K562 (cell line): ENCODE data around the gene TLCD4. TPM values are rescaled to one million over a fixed set of nuclear protein-coding genes. Genes with fewer than 3 reads are reported as not detected.
A peak's percentile ranks its signal among the peaks of the same experiment; 100 is the strongest.

Experiments used
- ATAC-seq: fragments of 200-7000 bp; cut with Tn5 transposase; 3 replicates; pipeline ENCODE4 v1.9.1; 2020; ENCODE audit warnings: moderate library complexity
- BruUV-seq: library from RNA; stranded (reverse); fragments of 400-500 nt; replicated peaks from 2 replicates; lab custom pipeline; 2021; lab: Mats Ljungman, UMichigan
- CTCF ChIA-PET: fragments of 300-600 bp; formaldehyde crosslinking; extraction: SDS; loops from one replicate; lab custom pipeline; 2021; ENCODE audit warnings: low intra/inter-chr PET ratio; lab: Yijun Ruan, JAX
- POLR2A ChIA-PET: fragments of 300-600, 350-650 bp; sonication (Branson Sonifier 250); formaldehyde crosslinking; extraction: SDS; loops from one replicate; lab custom pipeline; 2021; ENCODE audit warnings: antibody characterized with exemption, inconsistent platforms; lab: Yijun Ruan, JAX
- DNase-seq, 4 experiments: peaks; one replicate each; pipeline versions ENCODE4 v3.0.0 to v3.0.0-alpha.2; 2011 to 2018; ENCODE audit warnings: low spot score in 3 of 4, mixed read lengths in 3 of 4; ENCODE audit errors: extremely low read depth in 1 of 4
- FAIRE-seq: peaks from 2 replicates; lab custom pipeline; 2011; peaks lifted over from hg19 to GRCh38; lab: Jason Lieb, UNC
- H2AFZ ChIP-seq: 2 replicates; pipeline ENCODE4 v1.6.0; 2011; ENCODE audit warnings: low read depth, low read length, control low read depth, inconsistent platforms
- H3K27ac ChIP-seq: fragments of 200-600 bp; 3 replicates; pipeline ENCODE4 v1.8.0; 2011; ENCODE audit warnings: low read depth, mild to moderate bottlenecking, control low read depth, inconsistent platforms, low read length, moderate library complexity, mixed read lengths; ENCODE audit errors: extremely low read depth
- H3K27me3 ChIP-seq, 2 experiments: fragments of 300-600 bp in 1 of 2; 2 replicates in 1 of 2; 3 replicates in 1 of 2; pipeline versions ENCODE4 v1.6.0 to v1.8.0; 2011; ENCODE audit warnings: inconsistent platforms in 2 of 2, low read length in 2 of 2, mild to moderate bottlenecking in 1 of 2, mixed read lengths in 1 of 2, moderate library complexity in 1 of 2; ENCODE audit not compliant: control insufficient read depth in 2 of 2, insufficient read depth in 2 of 2
- H3K36me3 ChIP-seq: fragments of 300-600 bp; 3 replicates; pipeline ENCODE4 v1.8.0; 2011; ENCODE audit warnings: mild to moderate bottlenecking, low read length, inconsistent platforms; ENCODE audit not compliant: control insufficient read depth, insufficient read depth
- H3K4me1 ChIP-seq, 2 experiments: fragments of 200-600 bp in 1 of 2; replicated peaks in 1 of 2; 2 replicates in 1 of 2; 3 replicates in 1 of 2; pipeline versions ENCODE4 v1.5.1 to v1.8.0; 2011; ENCODE audit warnings: inconsistent platforms in 2 of 2, low read length in 2 of 2, mild to moderate bottlenecking in 1 of 2, mixed read lengths in 1 of 2, moderate library complexity in 1 of 2; ENCODE audit not compliant: control insufficient read depth in 2 of 2, insufficient read depth in 2 of 2
- H3K4me2 ChIP-seq: 2 replicates; pipeline ENCODE4 v1.6.1; 2011; ENCODE audit warnings: low read length, control low read depth, inconsistent platforms, mixed read lengths; ENCODE audit not compliant: insufficient read depth
- H3K4me3 ChIP-seq: fragments of 200-600 bp; sonication (generic), shearing (Covaris generic); 2 replicates; pipeline ENCODE4 v1.5.1; 2016; ENCODE audit warnings: control low read depth, inconsistent platforms
- H3K79me2 ChIP-seq: fragments of 200-600 bp; 3 replicates; pipeline ENCODE4 v1.8.0; 2011; ENCODE audit warnings: low read length, inconsistent platforms; ENCODE audit not compliant: control insufficient read depth, insufficient read depth
- H3K9ac ChIP-seq, 2 experiments: 2 replicates each; pipeline versions ENCODE4 v1.6.0 to v1.6.1; 2011; ENCODE audit warnings: low read depth in 2 of 2, low read length in 2 of 2, control low read depth in 1 of 2, inconsistent platforms in 1 of 2, mild to moderate bottlenecking in 1 of 2, mixed read lengths in 1 of 2; ENCODE audit not compliant: insufficient read depth in 1 of 2
- H3K9me1 ChIP-seq: one replicate; pipeline ENCODE4 v1.6.0; 2011; ENCODE audit warnings: inconsistent platforms, mild to moderate bottlenecking, low read length, moderate library complexity; ENCODE audit not compliant: control insufficient read depth, insufficient read depth
- H3K9me3 ChIP-seq: replicated peaks from 2 replicates; pipeline ENCODE4 v1.5.1; 2011; ENCODE audit warnings: low read depth, low read length, inconsistent platforms; ENCODE audit not compliant: control insufficient read depth, insufficient read depth
- H4K20me1 ChIP-seq: replicated peaks from 2 replicates; pipeline ENCODE4 v1.6.1; 2011; ENCODE audit warnings: low read length, inconsistent platforms, mixed read lengths; ENCODE audit not compliant: control insufficient read depth, insufficient read depth
- DACH1 ChIP-seq: fragments of 450-650 bp; IDR thresholded peaks from 2 replicates; pipeline ENCODE4 v1.6.1; 2018; ENCODE audit not compliant: partially characterized antibody
- HMGXB4 ChIP-seq: sonication (generic); formaldehyde crosslinking; IDR thresholded peaks from 2 replicates; pipeline ENCODE4 v1.8.1; 2023; ENCODE audit warnings: mild to moderate bottlenecking, missing genetic modification reagents
- HNRNPH1 ChIP-seq: fragments of 200-400 bp; formaldehyde crosslinking; optimal IDR thresholded peaks from 2 replicates; pipeline ENCODE3; 2017; ENCODE audit warnings: low read depth, mild to moderate bottlenecking, low read length, moderate library complexity
- TEAD4 ChIP-seq, 2 experiments: sonication (generic) in 1 of 2; formaldehyde crosslinking in 1 of 2; IDR thresholded peaks; 2 replicates each; pipeline versions ENCODE4 v1.6.1 to v1.8.0; 2012 to 2022; ENCODE audit warnings: borderline replicate concordance in 1 of 2, inconsistent platforms in 1 of 2, low read length in 1 of 2, mild to moderate bottlenecking in 1 of 2, missing genetic modification reagents in 1 of 2
- XRCC3 ChIP-seq: fragments of 450-650 bp; IDR thresholded peaks from 2 replicates; pipeline ENCODE4 v1.6.1; 2017; ENCODE audit warnings: mild to moderate bottlenecking, moderate library complexity
- ZC3H8 ChIP-seq: fragments of 450-650 bp; IDR thresholded peaks from 2 replicates; pipeline ENCODE4 v1.6.1; 2017
- ZHX1 ChIP-seq: fragments of 150-350 bp; conservative IDR thresholded peaks from 2 replicates; pipeline ENCODE4 v1.6.1; 2014; ENCODE audit warnings: low read length
- ZNF121 ChIP-seq: sonication (generic); formaldehyde crosslinking; conservative IDR thresholded peaks from 2 replicates; pipeline ENCODE4 v1.8.0; 2022; ENCODE audit warnings: missing genetic modification reagents
- ZNF197 ChIP-seq: fragments of 200-800 bp; sonication (Bioruptor generic); IDR thresholded peaks from 2 replicates; pipeline ENCODE4 v1.6.1; 2016; ENCODE audit warnings: low read depth, missing genetic modification characterization, missing compliant biosample characterization
- WGBS: fragments of 100-300 bp; shearing (Covaris generic); methylation state at CpG from one replicate; pipeline ENCODE4 v1.1.6; 2016; ENCODE audit warnings: low coverage, mixed read lengths; ENCODE audit not compliant: insufficient coverage; ENCODE audit errors: missing lambda C conversion rate; 5-methylcytosine and 5-hydroxymethylcytosine counted together
- in situ Hi-C: fragments of 300-500 bp; cut with MboI; formaldehyde crosslinking; loops from 4 replicates; pipeline ENCODE4 v1.15.0; 2018; ENCODE audit warnings: inconsistent platforms, mixed read lengths
- intact Hi-C: fragments of 100-400 bp; cut with micrococcal nuclease; formaldehyde crosslinking; loops from 2 replicates; pipeline ENCODE4 v1.14.2; 2022
- polyA plus RNA-seq, 8 experiments: library from polyadenylated mRNA; depleted of rRNA in 4 of 8; stranded (reverse) in 5 of 8; unstranded in 3 of 8; fragments of >200 nt; fragmentation: Nextera tagmentation in 2 of 8; fragmentation: Illumina TruSeq in 1 of 8; extraction: Ambion mirVana in 2 of 8; extraction: Trizol in 1 of 8; gene quantifications; 2 replicates each; pipeline versions ENCODE4 v1.2.1 to v1.2.3, GENCODE V29; 2011 to 2014; ENCODE audit warnings: inconsistent platforms in 1 of 8, missing spikeins in 1 of 8
- total RNA-seq, 7 experiments: library from RNA; depleted of rRNA in 6 of 7; stranded (reverse); fragments of >200 nt in 6 of 7; fragmentation: Illumina TruSeq in 2 of 7; extraction: Trizol in 2 of 7; gene quantifications; 2 replicates each; pipeline versions ENCODE4 v1.2.1 to v1.2.3, GENCODE V29; 2011 to 2021; ENCODE audit warnings: low replicate concordance in 1 of 7

The TLCD4 gene
- total and polyA plus RNA-seq, 9 of the 15 experiments (the other 6 are each of a cell fraction or from before 2014, with no cell fraction given): 3.5 to 19.8 (median 7.6) TPM

- FAIRE-seq: no peak
- Histone ChIP-seq H3K27me3 (no peaks in the 10 kb centered on the region), H3K4me2 (peak overlapping the region; percentile 92), H3K9ac (peak overlapping the region; percentile 73 to 87; a peak in 3 of 4 replicates), H3K9me3 (no peaks in the 10 kb centered on the region), H2AFZ (peak overlapping the region; percentile 99), H3K27ac (peak overlapping the region; percentile 66), H3K4me3 (peak overlapping the region; percentile 54), H3K36me3 (no peaks in the 10 kb centered on the region), H3K4me1 (peaks cover 0 to 5% of the 10 kb centered on the region in 2 experiments; a peak in 2 of 5 replicates), H3K9me1 (no peaks in the 10 kb centered on the region), H4K20me1 (no peaks in the 10 kb centered on the region), H3K79me2 (no peaks in the 10 kb centered on the region; the same call in 2 of the 3 replicates)
- WGBS: 11% methylated on average over 3 of the region's 3 CpGs
- ChIA-PET CTCF (no interaction called here), POLR2A (interaction anchor here (1.3 to 1.4 kb wide), 2 partner anchors 11 to 44 kb away, joined by 4 to 9 read pairs; partner anchors contain the start of gene TLCD4)
- TF ChIP-seq DACH1 (peak; percentile 71), ZNF197 (CRISPR knock-in tag) (no peak)
- peak; percentile 51 for ATAC-seq
- in situ Hi-C loops (no loop called here), intact Hi-C loops (loop anchor here (2.0 kb wide), 1 partner anchor 43 kb away; the partner anchor contains the start of gene TLCD4)
- BruUV-seq: no TSS peak
- DNase-seq: no peak
These were observed 43.7 kb upstream of the TLCD4 start for GRCh38 chr1:95073446-95073845.

- Histone ChIP-seq H3K9ac (no peak overlapping the region), H3K4me3 (no peak overlapping the region), H3K27ac (no peak overlapping the region), H2AFZ (no peak overlapping the region), H3K36me3 (no peaks in the 10 kb centered on the region), H3K9me1 (no peaks in the 10 kb centered on the region), H3K4me1 (peaks cover 0 to 5% of the 10 kb centered on the region in 2 experiments; a peak in 2 of 5 replicates), H3K27me3 (no peaks in the 10 kb centered on the region), H3K9me3 (no peaks in the 10 kb centered on the region), H3K79me2 (no peaks in the 10 kb centered on the region; the same call in 2 of the 3 replicates), H3K4me2 (no peak overlapping the region), H4K20me1 (no peaks in the 10 kb centered on the region)
- ChIA-PET CTCF (no interaction called here), POLR2A (interaction anchor here (0.9 to 1.4 kb wide), 3 partner anchors 9 to 78 kb away, joined by 4 to 5 read pairs (median 4); no protein-coding TSS in a partner anchor)
- ATAC-seq: no peak
- in situ Hi-C loops (no loop called here), intact Hi-C loops (no loop called here)
- DNase-seq: no peak
- FAIRE-seq: peak; percentile 6
- BruUV-seq: no TSS peak
- TF ChIP-seq TEAD4 (IDR thresholded peaks at IDR 0.05; ENCODE audit: low read length) (no peak), TEAD4 (CRISPR knock-in tag; IDR thresholded peaks at IDR 0.05; ENCODE audit: borderline replicate concordance) (no peak), ZNF121 (CRISPR knock-in tag) (no peak), XRCC3 (no peak), ZHX1 (no peak), HMGXB4 (CRISPR knock-in tag) (no peak), ZC3H8 (no peak), HNRNPH1 (no peak)
These were observed 41.1 kb upstream of the TLCD4 start for GRCh38 chr1:95076034-95076433.
